Panc1 (cell line): ENCODE measurements around the gene ACOX3. TPM values are rescaled to one million over a fixed set of nuclear protein-coding genes. Genes with fewer than 3 reads are reported as not detected.

ENCODE experiments used
- ATAC-seq: fragments of 200-7000 bp; cut with Tn5 transposase; 2 replicates; pipeline ENCODE4 v1.9.1; 2020; ENCODE audit warnings: mild to moderate bottlenecking, moderate library complexity
- BruUV-seq: library from RNA; stranded (reverse); fragments of 400-500 nt; replicated peaks from 2 replicates; lab custom pipeline; 2021; lab: Mats Ljungman, UMichigan
- CTCF ChIA-PET: fragments of 300-600 bp; sonication (Branson Sonifier 250); formaldehyde crosslinking; loops from one replicate; lab custom pipeline; 2022; ENCODE audit warnings: antibody characterized with exemption; lab: Charles Lee
- POLR2A ChIA-PET: fragments of 300-600 bp; sonication (Branson Sonifier 250); formaldehyde crosslinking; loops from one replicate; lab custom pipeline; 2022; ENCODE audit warnings: antibody characterized with exemption; lab: Charles Lee
- DNase-seq: peaks from one replicate; pipeline ENCODE4 v3.0.0-alpha.2; 2010; ENCODE audit warnings: low read depth, low spot score
- H3K27ac ChIP-seq: 2 replicates; pipeline ENCODE4 v1.5.1; 2011; ENCODE audit warnings: mild to moderate bottlenecking, low read length, inconsistent platforms
- H3K27me3 ChIP-seq: fragments of 200-500 bp; sonication (Bioruptor generic); 2 replicates; pipeline ENCODE4 v1.6.0; 2014; ENCODE audit warnings: low read length, inconsistent platforms; ENCODE audit not compliant: control insufficient read depth, insufficient read depth
- H3K36me3 ChIP-seq: fragments of 200-500 bp; sonication (Bioruptor generic); 2 replicates; pipeline ENCODE4 v1.5.1; 2014; ENCODE audit warnings: inconsistent platforms, mild to moderate bottlenecking, low read length, moderate library complexity; ENCODE audit not compliant: control insufficient read depth, insufficient read depth
- H3K4me1 ChIP-seq: 2 replicates; pipeline ENCODE4 v1.5.1; 2011; ENCODE audit warnings: inconsistent platforms, mild to moderate bottlenecking, low read length, moderate library complexity; ENCODE audit not compliant: control insufficient read depth, insufficient read depth
- H3K4me3 ChIP-seq, 2 experiments: 2 replicates each; pipeline ENCODE4 v1.5.1; 2011 to 2012; ENCODE audit warnings: low read depth in 2 of 2, low read length in 2 of 2, mild to moderate bottlenecking in 2 of 2, inconsistent platforms in 1 of 2, moderate library complexity in 1 of 2
- H3K9me3 ChIP-seq: fragments of 200-500 bp; sonication (Bioruptor generic); 2 replicates; pipeline ENCODE4 v1.5.1; 2014; ENCODE audit warnings: low read depth, mild to moderate bottlenecking, inconsistent platforms, low read length, moderate library complexity; ENCODE audit not compliant: control insufficient read depth, insufficient read depth
- CTCF ChIP-seq: fragments of 450-650 bp; IDR thresholded peaks from 2 replicates; pipeline ENCODE4 v1.5.1; 2017; ENCODE audit warnings: mild to moderate bottlenecking
- POLR2AphosphoS5 ChIP-seq: IDR thresholded peaks from 2 replicates; pipeline ENCODE4 v1.6.1; 2012; ENCODE audit warnings: mild to moderate bottlenecking, low read depth, low read length, moderate library complexity
- REST ChIP-seq, 2 experiments: IDR thresholded peaks; 2 replicates each; pipeline ENCODE4 v1.6.1; 2011 to 2012; ENCODE audit warnings: low read depth in 2 of 2, control low read depth in 1 of 2, low read length in 1 of 2, mild to moderate bottlenecking in 1 of 2, moderate library complexity in 1 of 2; ENCODE audit not compliant: insufficient read depth in 1 of 2
- SIN3A ChIP-seq: IDR thresholded peaks from 2 replicates; pipeline ENCODE4 v1.6.1; 2012; ENCODE audit warnings: low read depth, mild to moderate bottlenecking, low read length, moderate library complexity, borderline replicate concordance; ENCODE audit not compliant: insufficient read depth
- TCF7L2 ChIP-seq: IDR thresholded peaks from 2 replicates; pipeline ENCODE4 v1.6.1; 2011; ENCODE audit warnings: mild to moderate bottlenecking, low read depth, low read length, inconsistent platforms
- in situ Hi-C: cut with HindIII; loops from 2 replicates; pipeline ENCODE4 v1.10.0; 2016; ENCODE audit warnings: low sequenced_read_pairs, low pct_unique_long_range_greater_than_20kb
- intact Hi-C: fragments of 100-400 bp; cut with micrococcal nuclease; formaldehyde crosslinking; loops from one replicate; pipeline ENCODE4 v1.10.0; 2022; ENCODE audit not compliant: unreplicated experiment
- total RNA-seq: library from RNA; stranded (reverse); gene quantifications from one replicate; pipeline ENCODE4 v1.2.1, GENCODE V29; 2021; ENCODE audit not compliant: unreplicated experiment

Gene ACOX3
- total RNA-seq, 1 experiment from 2014 or later: 15.4 TPM

- in situ Hi-C loops (no loop called here), intact Hi-C loops (no loop called here)
- H3K27me3 ChIP-seq: no peaks in the 10 kb centered on the region
- no TSS peak for BruUV-seq
- ChIA-PET POLR2A (no interaction called here), CTCF (interaction anchor here (0.5 kb wide), 1 partner anchor 514 kb away, joined by 4 read pairs; no protein-coding TSS in a partner anchor)
- no peak overlapping the region for H3K4me3 ChIP-seq
- ATAC-seq (no peak), DNase-seq (no peak)
- H3K4me1 ChIP-seq: no peaks in the 10 kb centered on the region
- no peak overlapping the region for H3K27ac ChIP-seq
- H3K9me3 ChIP-seq: no peaks in the 10 kb centered on the region
- no peaks in the 10 kb centered on the region for H3K36me3 ChIP-seq
- TF ChIP-seq TCF7L2: no peak
- no peak for TF ChIP-seq CTCF
- no peak for TF ChIP-seq SIN3A
- TF ChIP-seq REST (IDR thresholded peaks at IDR 0.05; ENCODE audit: insufficient read depth in 1 of 2, low read depth in 2 of 2, low read length in 1 of 2): no peak
- no peak for TF ChIP-seq POLR2AphosphoS5
Measured at GRCh38 chr4:8383016-8383415, 57.5 kb downstream of the ACOX3 start.

- no peak for ATAC-seq
- no peak overlapping the region for H3K4me3 ChIP-seq
- TF ChIP-seq TCF7L2 (no peak), POLR2AphosphoS5 (no peak), REST (IDR thresholded peaks at IDR 0.05; ENCODE audit: insufficient read depth in 1 of 2, low read depth in 2 of 2, low read length in 1 of 2) (no peak), CTCF (no peak), SIN3A (no peak)
- no peaks in the 10 kb centered on the region for H3K4me1 ChIP-seq
- H3K27me3 ChIP-seq: no peaks in the 10 kb centered on the region
- H3K27ac ChIP-seq: no peak overlapping the region
- H3K36me3 ChIP-seq: no peaks in the 10 kb centered on the region
- no TSS peak for BruUV-seq
- no peaks in the 10 kb centered on the region for H3K9me3 ChIP-seq
- no peak for DNase-seq
- POLR2A ChIA-PET: no interaction called here
- CTCF ChIA-PET: no interaction called here
- in situ Hi-C loops: no loop called here
- intact Hi-C loops: no loop called here
Measured at GRCh38 chr4:8381814-8382581, 58.5 kb downstream of the ACOX3 start.
